NT2/D1 (cell line): ENCODE results near the gene ERAS.

Source experiments
- DNase-seq: peaks from one replicate; pipeline ENCODE4 v3.0.0-alpha.2; 2011; ENCODE audit warnings: low read depth, low spot score
- H3K27me3 ChIP-seq: 2 replicates; pipeline ENCODE4 v1.6.0; 2011; ENCODE audit warnings: mild to moderate bottlenecking; ENCODE audit not compliant: insufficient read length, insufficient read depth
- H3K36me3 ChIP-seq: 2 replicates; pipeline ENCODE4 v1.6.1; 2011; ENCODE audit warnings: mild to moderate bottlenecking, low read length, mixed read lengths; ENCODE audit not compliant: insufficient read depth, insufficient read length
- H3K4me1 ChIP-seq: 2 replicates; pipeline ENCODE4 v1.5.1; 2011; ENCODE audit not compliant: insufficient read depth, insufficient read length
- H3K4me3 ChIP-seq: 2 replicates; pipeline ENCODE4 v1.5.1; 2011; ENCODE audit warnings: low read depth; ENCODE audit not compliant: insufficient read length
- H3K9ac ChIP-seq: 2 replicates; pipeline ENCODE4 v1.6.0; 2011; ENCODE audit warnings: low read depth; ENCODE audit not compliant: insufficient read length
- H3K9me3 ChIP-seq: 2 replicates; pipeline ENCODE4 v1.5.1; 2011; ENCODE audit warnings: mild to moderate bottlenecking, low read length; ENCODE audit not compliant: insufficient read depth
- SUZ12 ChIP-seq: IDR thresholded peaks from 2 replicates; pipeline ENCODE4 v1.6.1; 2011; ENCODE audit not compliant: insufficient read length, insufficient read depth; ENCODE audit errors: extremely low read depth
- YY1 ChIP-seq: IDR thresholded peaks from 2 replicates; pipeline ENCODE4 v1.6.1; 2011; ENCODE audit not compliant: insufficient read length, insufficient read depth
- ZNF274 ChIP-seq: IDR thresholded peaks from 2 replicates; pipeline ENCODE4 v1.6.1; 2011; ENCODE audit warnings: mild to moderate bottlenecking, low read depth, low read length

ERAS gene

GRCh38 chrX:48824066-48824465, 2.2 kb upstream of the ERAS start:
- no peak for DNase-seq
- Histone ChIP-seq H3K9ac (no peak overlapping the region), H3K4me3 (no peak overlapping the region), H3K9me3 (no peaks in the 10 kb centered on the region; the same call in 1 of the 2 replicates), H3K4me1 (peaks cover 2% of the 10 kb centered on the region), H3K36me3 (peaks cover 48% of the 10 kb centered on the region), H3K27me3 (peaks cover under 1% of the 10 kb centered on the region)
- TF ChIP-seq ZNF274 = no peak
- TF ChIP-seq YY1 = no peak
- no peak for TF ChIP-seq SUZ12

- H3K9me3 ChIP-seq = no peaks in the 10 kb centered on the region; the same call in 1 of the 2 replicates
- peaks cover 35% of the 10 kb centered on the region for H3K36me3 ChIP-seq
- no peak overlapping the region for H3K9ac ChIP-seq
- DNase-seq = no peak
- no peak overlapping the region for H3K4me3 ChIP-seq
- peaks cover 31% of the 10 kb centered on the region for H3K27me3 ChIP-seq
- H3K4me1 ChIP-seq = peaks cover 5% of the 10 kb centered on the region
- TF ChIP-seq SUZ12 (no peak), YY1 (no peak), ZNF274 (no peak)
These were observed 752 bp downstream of the ERAS start for GRCh38 chrX:48826876-48827653.

GRCh38 chrX:48827654-48827968, 1.3 kb downstream of the ERAS start:
- DNase-seq = no peak
- no peak for TF ChIP-seq SUZ12
- no peak for TF ChIP-seq ZNF274
- TF ChIP-seq YY1 = no peak
- Histone ChIP-seq H3K36me3 (peaks cover 29% of the 10 kb centered on the region), H3K9ac (no peak overlapping the region), H3K4me3 (no peak overlapping the region), H3K4me1 (peaks cover 5% of the 10 kb centered on the region), H3K9me3 (no peaks in the 10 kb centered on the region; the same call in 1 of the 2 replicates), H3K27me3 (peaks cover 36% of the 10 kb centered on the region)

- Histone ChIP-seq H3K36me3 (peaks cover 14% of the 10 kb centered on the region), H3K27me3 (peaks cover 52% of the 10 kb centered on the region), H3K4me1 (peaks cover 6% of the 10 kb centered on the region), H3K4me3 (no peak overlapping the region), H3K9me3 (no peaks in the 10 kb centered on the region; the same call in 1 of the 2 replicates), H3K9ac (no peak overlapping the region)
- no peak for DNase-seq
- TF ChIP-seq SUZ12 (no peak), YY1 (no peak), ZNF274 (no peak)
These were observed 2.9 kb downstream of the ERAS start for GRCh38 chrX:48829016-48829735.

GRCh38 chrX:48831136-48831908, 5.0 kb downstream of the ERAS start:
- Histone ChIP-seq H3K27me3 (peaks cover 72% of the 10 kb centered on the region), H3K36me3 (no peaks in the 10 kb centered on the region), H3K4me3 (peak overlapping the region; percentile 51), H3K9me3 (no peaks in the 10 kb centered on the region), H3K9ac (peak overlapping the region; percentile 61), H3K4me1 (peaks cover 10% of the 10 kb centered on the region)
- TF ChIP-seq SUZ12 = no peak
- TF ChIP-seq YY1 = no peak
- TF ChIP-seq ZNF274 = no peak
- no peak for DNase-seq

- Histone ChIP-seq H3K9ac (peak overlapping the region; percentile 61), H3K4me3 (peak overlapping the region; percentile 51), H3K4me1 (peaks cover 10% of the 10 kb centered on the region), H3K36me3 (no peaks in the 10 kb centered on the region), H3K9me3 (no peaks in the 10 kb centered on the region), H3K27me3 (peaks cover 78% of the 10 kb centered on the region)
- TF ChIP-seq ZNF274 (no peak), SUZ12 (no peak), YY1 (no peak)
- DNase-seq = no peak
These were observed 5.6 kb downstream of the ERAS start for GRCh38 chrX:48831909-48832291.
